ENCODE measurements around the gene CREBZF.
"Not testable (repeated sequence)": the region's sequence is repeated elsewhere in the genome, so short reads cannot be mapped to it uniquely, and the experiment has no call there.

The CREBZF gene

GRCh38 chr11:85626496-85626895 is 38.4 kb downstream of the CREBZF start:
- no peak for DNase-seq (ENCODE audit: low spot score)

- no peak for DNase-seq (ENCODE audit: low spot score)
Measured at GRCh38 chr11:85620256-85620655, 44.7 kb downstream of the CREBZF start.

DNA sequence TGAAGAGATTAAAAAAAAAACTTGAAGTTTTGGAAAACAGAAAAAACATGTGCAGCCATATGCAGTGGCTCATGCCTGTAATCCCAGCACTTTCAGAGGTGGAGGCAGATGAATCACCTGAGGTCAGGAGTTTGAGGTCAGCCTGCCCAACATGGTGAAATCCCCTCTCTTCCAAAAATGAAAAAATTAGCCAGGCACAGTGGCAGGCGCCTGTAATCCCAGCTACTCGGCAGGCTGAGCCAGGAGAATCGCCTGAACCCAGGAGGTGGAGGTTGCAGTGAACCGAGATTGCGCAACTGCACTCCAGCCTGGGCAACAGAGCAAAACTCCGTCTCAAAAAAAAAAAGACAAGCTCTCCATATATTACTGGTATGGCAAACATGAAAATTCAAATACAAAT is 45.4 kb downstream of the CREBZF start:
- DNase-seq (ENCODE audit: low spot score), result no peak

DNA sequence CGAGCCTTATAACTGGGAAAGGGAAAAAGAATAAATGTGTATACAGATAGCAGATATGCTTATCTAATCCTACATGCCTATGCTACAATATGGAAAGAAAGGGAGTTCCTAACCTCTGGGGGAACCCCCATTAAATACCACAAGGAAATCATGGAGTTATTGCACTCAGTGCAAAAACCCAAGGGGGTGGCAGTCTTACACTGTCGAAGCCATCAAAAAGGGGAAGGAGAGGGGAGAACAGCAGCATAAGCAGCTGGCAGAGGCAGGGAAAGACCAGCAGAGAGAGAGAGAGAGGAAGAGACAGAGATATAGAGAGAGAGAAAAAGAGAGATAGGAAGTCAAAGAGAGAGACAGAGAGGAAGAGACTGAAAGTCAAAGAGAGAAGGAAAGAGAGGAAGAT is 53.3 kb downstream of the CREBZF start:
- DNase-seq (ENCODE audit: low spot score), result not testable (repeated sequence)

All from NAMALWA (cell line).